Neural cell (in vitro differentiated cells): ENCODE results near the gene HPSE2. TPM values are rescaled to one million over a fixed set of nuclear protein-coding genes. Genes with fewer than 3 reads are reported as not detected.

Experiments
- H2AFZ ChIP-seq: fragments of 200-600, 300-800 bp; sonication (generic), shearing (Covaris generic); 2 replicates; pipeline ENCODE4 v1.6.0; 2014; ENCODE audit warnings: low read depth, mild to moderate bottlenecking, antibody characterized with exemption, low read length, moderate library complexity
- H3F3A ChIP-seq: fragments of 200-600 bp; shearing (Covaris generic); 2 replicates; pipeline ENCODE4 v1.6.1; 2016; ENCODE audit warnings: mild to moderate bottlenecking, moderate library complexity, mixed read lengths, antibody characterized with exemption, low read length; ENCODE audit not compliant: insufficient read depth, poor library complexity, severe bottlenecking
- H3K27ac ChIP-seq: fragments of 200-600, 300-800 bp; sonication (generic), shearing (Covaris generic); 2 replicates; pipeline ENCODE4 v1.5.1; 2014; ENCODE audit warnings: mild to moderate bottlenecking, low read length, moderate library complexity
- H3K27me3 ChIP-seq: fragments of 300-800, 200-600 bp; sonication (generic), shearing (Covaris generic); 2 replicates; pipeline ENCODE4 v1.6.0; 2014; ENCODE audit warnings: mild to moderate bottlenecking, low read depth, low read length, moderate library complexity; ENCODE audit not compliant: insufficient read depth
- H3K36me3 ChIP-seq: fragments of 300-800, 200-600 bp; sonication (generic), shearing (Covaris generic); 2 replicates; pipeline ENCODE4 v1.5.1; 2014; ENCODE audit warnings: mild to moderate bottlenecking, antibody characterized with exemption, low read length, moderate library complexity; ENCODE audit not compliant: insufficient read depth
- H3K4me2 ChIP-seq: fragments of 300-800, 200-600 bp; sonication (generic), shearing (Covaris generic); 2 replicates; pipeline ENCODE4 v1.6.0; 2014; ENCODE audit warnings: mild to moderate bottlenecking, low read length
- H3K4me3 ChIP-seq: fragments of 300-800, 200-600 bp; sonication (generic), shearing (Covaris generic); 2 replicates; pipeline ENCODE4 v1.5.1; 2014; ENCODE audit warnings: mild to moderate bottlenecking, low read length, moderate library complexity
- H3K79me2 ChIP-seq: fragments of 200-600 bp; shearing (Covaris generic); replicated peaks from 2 replicates; pipeline ENCODE4 v1.6.0; 2014; ENCODE audit warnings: mild to moderate bottlenecking, low read length, moderate library complexity; ENCODE audit not compliant: insufficient read depth
- H3K9ac ChIP-seq: fragments of 300-800, 200-600 bp; sonication (generic), shearing (Covaris generic); 2 replicates; pipeline ENCODE4 v1.6.1; 2016; ENCODE audit warnings: mild to moderate bottlenecking, low read length, mixed read lengths
- H3K9me2 ChIP-seq: fragments of 200-600 bp; shearing (Covaris generic); 2 replicates; pipeline ENCODE4 v1.6.1; 2016; ENCODE audit warnings: mild to moderate bottlenecking, low read length, mixed read lengths; ENCODE audit not compliant: insufficient read depth
- H3K9me3 ChIP-seq: fragments of 200-600, 300-800 bp; sonication (generic), shearing (Covaris generic); 2 replicates; pipeline ENCODE4 v1.6.1; 2016; ENCODE audit warnings: mild to moderate bottlenecking, mixed run types, low read length, moderate library complexity, mixed read lengths
- H4K20me1 ChIP-seq: fragments of 200-600 bp; shearing (Covaris generic); 2 replicates; pipeline ENCODE4 v1.6.1; 2016; ENCODE audit warnings: mild to moderate bottlenecking, mixed run types; ENCODE audit not compliant: insufficient read depth
- EP300 ChIP-seq: fragments of 450-650 bp; conservative IDR thresholded peaks from 2 replicates; pipeline ENCODE4 v1.6.1; 2014; ENCODE audit warnings: antibody characterized with exemption, mild to moderate bottlenecking, moderate library complexity; ENCODE audit not compliant: poor library complexity, severe bottlenecking
- EZH2 ChIP-seq: fragments of 200-600, 300-800 bp; shearing (Covaris generic), sonication (generic); IDR thresholded peaks from 2 replicates; pipeline ENCODE4 v1.6.1; 2014; ENCODE audit warnings: antibody characterized with exemption, low read length, borderline replicate concordance, mild to moderate bottlenecking; ENCODE audit not compliant: insufficient read depth, poor library complexity, severe bottlenecking
- MXI1 ChIP-seq: fragments of 450-650 bp; conservative IDR thresholded peaks from 2 replicates; pipeline ENCODE4 v1.6.1; 2014; ENCODE audit warnings: antibody characterized with exemption, mild to moderate bottlenecking; ENCODE audit not compliant: poor library complexity, severe bottlenecking
- POLR2AphosphoS5 ChIP-seq: IDR thresholded peaks from 2 replicates; pipeline ENCODE4 v1.6.1; 2012
- RAD21 ChIP-seq: fragments of 450-650 bp; conservative IDR thresholded peaks from 2 replicates; pipeline ENCODE4 v1.6.1; 2014; ENCODE audit warnings: antibody characterized with exemption, mild to moderate bottlenecking, moderate library complexity
- REST ChIP-seq: IDR thresholded peaks from 2 replicates; pipeline ENCODE4 v1.6.1; 2012; ENCODE audit warnings: borderline replicate concordance
- SMC3 ChIP-seq: fragments of 450-650 bp; conservative IDR thresholded peaks from 2 replicates; pipeline ENCODE4 v1.6.1; 2014; ENCODE audit warnings: antibody characterized with exemption, mild to moderate bottlenecking, moderate library complexity; ENCODE audit not compliant: poor library complexity
- TAF1 ChIP-seq: IDR thresholded peaks from 2 replicates; pipeline ENCODE4 v1.6.1; 2012; ENCODE audit warnings: low read depth
- polyA plus RNA-seq: library from polyadenylated mRNA; depleted of rRNA; stranded (reverse); fragments of >200 nt; gene quantifications from 2 replicates; pipeline ENCODE4 v1.2.3, GENCODE V29; 2014
- TF ChIP-seq, protein P1 (sequence below): fragments of 450-650 bp; IDR thresholded peaks from 2 replicates; pipeline ENCODE4 v1.5.1; 2014; ENCODE audit warnings: antibody characterized with exemption, mild to moderate bottlenecking, moderate library complexity; ENCODE audit not compliant: poor library complexity, severe bottlenecking

HPSE2 gene
- polyA plus RNA-seq, 1 donor from 2014 or later, result not detected

DNA sequence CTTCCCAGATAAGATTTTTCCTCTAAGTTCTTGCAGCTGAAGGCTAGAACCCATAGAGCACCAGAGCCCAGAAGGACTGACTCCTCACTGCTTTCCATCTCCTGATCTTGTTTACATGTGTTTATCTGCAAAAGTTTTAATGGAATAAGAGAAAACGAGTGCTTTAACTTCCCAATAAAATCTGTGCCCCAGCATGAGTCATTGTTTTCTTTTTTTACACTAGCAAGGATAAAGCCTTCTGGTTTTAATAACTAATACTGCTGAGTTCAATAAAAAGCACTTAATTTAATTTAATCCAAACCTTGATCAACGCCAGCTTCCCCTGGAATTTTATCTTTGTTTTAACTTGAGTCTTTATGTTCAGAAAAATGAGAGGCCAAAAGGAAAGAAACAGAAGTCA, 227.6 kb downstream of the HPSE2 start:
- TF ChIP-seq EZH2, result no peak
- no peaks in the 10 kb centered on the region for H3F3A ChIP-seq

GRCh38 chr10:99007457-99007856, 228.2 kb downstream of the HPSE2 start:
- no peak overlapping the region for H3K4me3 ChIP-seq
- H4K20me1 ChIP-seq, result no peaks in the 10 kb centered on the region
- H3K27ac ChIP-seq, result no peak overlapping the region
- no peaks in the 10 kb centered on the region for H3K79me2 ChIP-seq
- no peak overlapping the region for H2AFZ ChIP-seq
- no peaks in the 10 kb centered on the region for H3K9me3 ChIP-seq
- no peaks in the 10 kb centered on the region for H3K27me3 ChIP-seq
- no peaks in the 10 kb centered on the region for H3K36me3 ChIP-seq
- no peaks in the 10 kb centered on the region for H3K9me2 ChIP-seq
- H3K9ac ChIP-seq, result no peak overlapping the region
- no peaks in the 10 kb centered on the region for H3F3A ChIP-seq
- TF ChIP-seq EP300 (no peak), MXI1 (no peak), TAF1 (no peak), EZH2 (no peak), POLR2AphosphoS5 (no peak), RAD21 (no peak), REST (no peak), SMC3 (no peak)
- TF ChIP-seq, protein P1, sequence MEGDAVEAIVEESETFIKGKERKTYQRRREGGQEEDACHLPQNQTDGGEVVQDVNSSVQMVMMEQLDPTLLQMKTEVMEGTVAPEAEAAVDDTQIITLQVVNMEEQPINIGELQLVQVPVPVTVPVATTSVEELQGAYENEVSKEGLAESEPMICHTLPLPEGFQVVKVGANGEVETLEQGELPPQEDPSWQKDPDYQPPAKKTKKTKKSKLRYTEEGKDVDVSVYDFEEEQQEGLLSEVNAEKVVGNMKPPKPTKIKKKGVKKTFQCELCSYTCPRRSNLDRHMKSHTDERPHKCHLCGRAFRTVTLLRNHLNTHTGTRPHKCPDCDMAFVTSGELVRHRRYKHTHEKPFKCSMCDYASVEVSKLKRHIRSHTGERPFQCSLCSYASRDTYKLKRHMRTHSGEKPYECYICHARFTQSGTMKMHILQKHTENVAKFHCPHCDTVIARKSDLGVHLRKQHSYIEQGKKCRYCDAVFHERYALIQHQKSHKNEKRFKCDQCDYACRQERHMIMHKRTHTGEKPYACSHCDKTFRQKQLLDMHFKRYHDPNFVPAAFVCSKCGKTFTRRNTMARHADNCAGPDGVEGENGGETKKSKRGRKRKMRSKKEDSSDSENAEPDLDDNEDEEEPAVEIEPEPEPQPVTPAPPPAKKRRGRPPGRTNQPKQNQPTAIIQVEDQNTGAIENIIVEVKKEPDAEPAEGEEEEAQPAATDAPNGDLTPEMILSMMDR, result no peak
- H3K4me2 ChIP-seq, result no peak overlapping the region

More for the DNA sequence above, 227.6 kb downstream of the HPSE2 start:
- no peaks in the 10 kb centered on the region for H3K27me3 ChIP-seq
- no peaks in the 10 kb centered on the region for H3K36me3 ChIP-seq
- H4K20me1 ChIP-seq, result no peaks in the 10 kb centered on the region
- H3K9me3 ChIP-seq, result no peaks in the 10 kb centered on the region
- H3K4me3 ChIP-seq, result no peak overlapping the region
- H3K4me2 ChIP-seq, result no peak overlapping the region
- H3K27ac ChIP-seq, result no peak overlapping the region
- no peaks in the 10 kb centered on the region for H3K9me2 ChIP-seq
- H3K9ac ChIP-seq, result no peak overlapping the region
- H2AFZ ChIP-seq, result no peak overlapping the region
- no peaks in the 10 kb centered on the region for H3K79me2 ChIP-seq

DNA sequence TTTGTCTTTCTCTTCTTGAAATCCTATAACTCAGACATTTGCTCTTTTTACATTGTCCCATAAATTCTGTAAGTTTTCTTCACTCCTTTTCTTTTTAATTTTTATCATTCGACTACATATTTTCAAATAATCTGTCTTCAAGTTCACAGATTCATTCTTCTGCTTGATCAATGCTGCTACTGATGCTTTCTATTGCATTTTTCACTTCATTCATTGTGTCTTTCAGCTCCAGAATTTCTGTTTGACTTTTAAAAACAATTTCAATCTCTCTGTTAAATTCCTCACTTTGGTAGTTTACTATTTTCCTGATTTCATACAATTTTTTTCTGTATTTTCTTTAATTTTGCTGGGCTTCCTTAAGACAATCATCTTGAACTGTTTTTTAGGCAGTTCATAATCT, 230.4 kb downstream of the HPSE2 start:
- Histone ChIP-seq H3K36me3 (no peaks in the 10 kb centered on the region), H3F3A (no peaks in the 10 kb centered on the region), H3K27me3 (no peaks in the 10 kb centered on the region), H3K79me2 (no peaks in the 10 kb centered on the region), H3K4me2 (no peak overlapping the region), H4K20me1 (no peaks in the 10 kb centered on the region), H3K27ac (no peak overlapping the region), H3K9ac (no peak overlapping the region), H3K9me3 (no peaks in the 10 kb centered on the region), H2AFZ (no peak overlapping the region), H3K4me3 (no peak overlapping the region), H3K9me2 (no peaks in the 10 kb centered on the region)
- TF ChIP-seq EP300 (no peak), SMC3 (no peak), EZH2 (no peak), MXI1 (no peak), TAF1 (no peak), RAD21 (no peak), POLR2AphosphoS5 (no peak), REST (no peak)
- TF ChIP-seq, protein P1, result no peak
